SU-DHL-6 (cell line): Measurements from ENCODE around the gene LRRC2.
"Not testable (repeated sequence)": the region's sequence is repeated elsewhere in the genome, so short reads cannot be mapped to it uniquely, and the experiment has no call there.

Experiments used
- H2AFZ ChIP-seq: fragments of 200-600 bp; sonication (generic); 2 replicates; pipeline ENCODE4 v1.6.1; 2014; ENCODE audit warnings: low read depth, mild to moderate bottlenecking, moderate library complexity, mixed read lengths, antibody characterized with exemption, low read length; ENCODE audit not compliant: severe bottlenecking
- H3F3A ChIP-seq: fragments of 200-600 bp; shearing (Covaris generic); 2 replicates; pipeline ENCODE4 v1.6.0; 2016; ENCODE audit warnings: antibody characterized with exemption, mild to moderate bottlenecking; ENCODE audit not compliant: insufficient read depth
- H3K27ac ChIP-seq: fragments of 200-600 bp; sonication (generic); 2 replicates; pipeline ENCODE4 v1.5.1; 2016; ENCODE audit warnings: low read depth, mild to moderate bottlenecking, low read length, moderate library complexity, mixed read lengths
- H3K27me3 ChIP-seq: fragments of 200-600 bp; sonication (generic), shearing (Covaris generic); 2 replicates; pipeline ENCODE4 v1.6.0; 2014; ENCODE audit warnings: mild to moderate bottlenecking, low read length
- H3K36me3 ChIP-seq: fragments of 200-600 bp; sonication (generic); 2 replicates; pipeline ENCODE4 v1.6.1; 2014; ENCODE audit warnings: mild to moderate bottlenecking, low read length, mixed read lengths
- H3K4me2 ChIP-seq: fragments of 300-600, 200-600 bp; shearing (Covaris generic), sonication (generic); 2 replicates; pipeline ENCODE4 v1.6.0; 2014; ENCODE audit warnings: low read length, low read depth, mild to moderate bottlenecking; ENCODE audit not compliant: poor library complexity, severe bottlenecking
- H3K4me3 ChIP-seq: fragments of 200-600 bp; sonication (generic); 2 replicates; pipeline ENCODE4 v1.5.1; 2014; ENCODE audit warnings: antibody characterized with exemption, low read length, mild to moderate bottlenecking, mixed read lengths; ENCODE audit not compliant: insufficient read depth, poor library complexity, severe bottlenecking
- H3K79me2 ChIP-seq: fragments of 200-600 bp; sonication (generic); 2 replicates; pipeline ENCODE4 v1.6.1; 2014; ENCODE audit warnings: mild to moderate bottlenecking, low read length, moderate library complexity; ENCODE audit not compliant: insufficient read depth
- H3K9ac ChIP-seq: fragments of 200-600 bp; sonication (generic); 2 replicates; pipeline ENCODE4 v1.7.0; 2014; ENCODE audit warnings: mild to moderate bottlenecking, low read length
- H3K9me2 ChIP-seq: fragments of 200-600 bp; sonication (generic); replicated peaks from 2 replicates; pipeline ENCODE4 v1.6.1; 2014; ENCODE audit warnings: low read length; ENCODE audit not compliant: insufficient read depth
- H3K9me3 ChIP-seq: fragments of 200-600 bp; sonication (generic); 2 replicates; pipeline ENCODE4 v1.6.1; 2014; ENCODE audit warnings: low read length, mixed read lengths; ENCODE audit not compliant: insufficient read depth
- H4K20me1 ChIP-seq: fragments of 200-600 bp; sonication (generic); 2 replicates; pipeline ENCODE4 v1.6.1; 2014; ENCODE audit warnings: low read depth, mild to moderate bottlenecking, antibody characterized with exemption, low read length, moderate library complexity, mixed read lengths
- CTCF ChIP-seq: fragments of 200-600 bp; sonication (generic); IDR thresholded peaks from one replicate; pipeline ENCODE4 v1.5.1; 2017; ENCODE audit warnings: antibody characterized with exemption, mild to moderate bottlenecking, low read length, moderate library complexity; ENCODE audit not compliant: insufficient read depth, poor library complexity, severe bottlenecking
- EZH2phosphoT487 ChIP-seq: fragments of 200-600 bp; sonication (generic), shearing (Covaris generic); conservative IDR thresholded peaks from 2 replicates; pipeline ENCODE4 v1.6.1; 2018; ENCODE audit warnings: mild to moderate bottlenecking, antibody characterized with exemption, low read length, moderate library complexity, mixed read lengths

The LRRC2 gene

GRCh38 chr3:46549408-46549904 is 16.6 kb downstream of the LRRC2 start:
- Histone ChIP-seq H3K4me3 (no peak overlapping the region), H2AFZ (no peak overlapping the region)

GRCh38 chr3:46548611-46549010 is 17.5 kb downstream of the LRRC2 start:
- not testable (repeated sequence) for H3K4me3 ChIP-seq, H3K9me2 ChIP-seq, H3K36me3 ChIP-seq, H3K9me3 ChIP-seq, H4K20me1 ChIP-seq, H2AFZ ChIP-seq, H3K27me3 ChIP-seq, H3K79me2 ChIP-seq
- H3K4me2 ChIP-seq: peak overlapping the region; percentile 57
- H3K27ac ChIP-seq: peak overlapping the region; percentile 94
- H3K9ac ChIP-seq: peak overlapping the region; percentile 34; the same call in 1 of the 2 replicates
- peaks cover 43% of the 10 kb centered on the region for H3F3A ChIP-seq

More at GRCh38 chr3:46549408-46549904, 16.6 kb downstream of the LRRC2 start:
- Histone ChIP-seq H3K27ac (peak overlapping the region; percentile 94), H3F3A (peaks cover 38% of the 10 kb centered on the region), H3K79me2 (no peaks in the 10 kb centered on the region), H3K27me3 (no peaks in the 10 kb centered on the region), H3K9me3 (no peaks in the 10 kb centered on the region), H3K36me3 (0 out of 2 replicates have a peak, but pooled peaks cover 3% of the 10 kb centered on the region), H3K4me2 (peak overlapping the region; percentile 43), H3K9me2 (no peaks in the 10 kb centered on the region), H3K9ac (peak overlapping the region; percentile 34), H4K20me1 (no peaks in the 10 kb centered on the region)
- TF ChIP-seq CTCF (no peak), EZH2phosphoT487 (no peak)

GRCh38 chr3:46546896-46547440 is 19.1 kb downstream of the LRRC2 start:
- Histone ChIP-seq H3K27me3 (no peaks in the 10 kb centered on the region), H3K36me3 (0 out of 2 replicates have a peak, but pooled peaks cover 3% of the 10 kb centered on the region), H3K79me2 (no peaks in the 10 kb centered on the region), H3K9me2 (no peaks in the 10 kb centered on the region), H3K4me3 (peak overlapping the region; percentile 26), H3K4me2 (peak overlapping the region; percentile 57), H4K20me1 (no peaks in the 10 kb centered on the region), H3K9me3 (no peaks in the 10 kb centered on the region), H3F3A (peaks cover 51% of the 10 kb centered on the region), H3K9ac (peak overlapping the region; percentile 40), H2AFZ (no peak overlapping the region), H3K27ac (peak overlapping the region; percentile 94)
- TF ChIP-seq CTCF (no peak), EZH2phosphoT487 (no peak)
